GM18858 (cell line): ENCODE measurements around the gene AKAP6.

ENCODE experiments used
- ATAC-seq: cut with Tn5 transposase; IDR thresholded peaks from one replicate; pipeline ENCODE4 v1.9.1; 2021; ENCODE audit not compliant: unreplicated experiment

AKAP6 gene

GRCh38 chr14:32329146-32329545 lies at the start of gene AKAP6:
AKAP6 (plus strand) TSS chr14:32329298; CDS start chr14:32433494, 104,196 bp downstream.
- no peak for ATAC-seq

- ATAC-seq, result no peak
Measured at GRCh38 chr14:32286602-32287001, 42.5 kb upstream of the AKAP6 start.

GRCh38 chr14:32296366-32296765 lies 32.7 kb upstream of the AKAP6 start:
- ATAC-seq, result no peak

DNA sequence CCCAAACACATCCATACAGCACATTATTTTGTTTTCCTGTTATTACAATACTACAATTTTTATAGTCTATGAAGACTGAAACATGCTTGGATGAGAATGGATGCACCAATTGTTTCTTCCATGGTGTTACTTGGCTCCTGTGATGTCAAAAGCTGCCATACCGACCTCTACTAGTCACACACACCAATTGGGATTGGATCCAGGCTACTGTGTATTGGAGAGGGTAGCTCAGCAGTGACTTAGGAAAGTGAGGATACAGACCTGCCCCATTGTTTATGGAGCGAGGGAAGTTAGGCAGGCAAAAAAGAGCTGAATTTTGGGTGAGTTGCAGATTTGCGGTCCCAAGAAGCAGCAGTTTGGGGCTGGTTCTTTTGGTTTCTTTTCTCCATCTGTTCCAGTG lies 30.8 kb upstream of the AKAP6 start:
- ATAC-seq, result no peak

GRCh38 chr14:32300136-32300535 lies 29.0 kb upstream of the AKAP6 start:
- ATAC-seq, result no peak

DNA sequence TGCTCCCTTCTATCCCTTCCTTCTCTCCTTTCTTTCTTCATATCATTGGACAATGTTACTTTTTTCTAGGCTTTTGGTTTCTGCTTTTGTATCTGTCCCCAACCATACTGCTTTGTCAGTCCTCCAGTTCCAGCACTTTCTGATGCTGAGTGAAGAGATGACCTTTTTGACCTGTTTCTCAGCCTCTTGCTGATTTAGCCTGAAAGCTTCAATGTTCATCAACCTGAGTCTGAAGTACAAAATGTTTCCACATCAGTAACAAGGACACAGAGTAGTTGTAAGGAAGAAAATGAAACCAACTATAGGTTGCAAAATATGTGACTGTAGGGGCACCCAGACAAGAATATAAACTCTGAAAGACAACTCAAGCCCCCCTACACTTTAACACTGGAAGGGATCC lies 25.2 kb upstream of the AKAP6 start:
- no peak for ATAC-seq

DNA sequence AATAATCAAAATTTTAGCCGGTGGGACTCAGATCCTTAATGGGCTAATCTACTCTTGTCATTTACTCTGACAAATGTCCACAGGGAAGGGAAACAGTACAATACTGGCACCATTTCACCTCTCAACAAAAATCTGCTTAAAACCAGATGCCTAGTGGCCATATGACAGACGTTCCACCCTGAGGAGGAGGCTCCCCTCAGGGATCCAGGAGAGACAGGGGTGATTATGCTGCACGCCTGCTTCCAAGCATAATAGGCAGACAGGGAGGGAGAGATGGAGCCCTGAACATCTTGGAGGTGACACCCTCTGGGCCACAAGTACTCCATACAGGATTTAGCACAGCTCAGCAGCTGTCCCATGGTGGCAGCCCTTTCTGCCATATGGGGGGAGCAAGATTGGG lies 24.8 kb upstream of the AKAP6 start:
- ATAC-seq, result no peak

GRCh38 chr14:32306549-32306948 lies 22.5 kb upstream of the AKAP6 start:
- ATAC-seq, result no peak

GRCh38 chr14:32307881-32308582 lies 21.1 kb upstream of the AKAP6 start:
- no peak for ATAC-seq

GRCh38 chr14:32310876-32311275 lies 18.2 kb upstream of the AKAP6 start:
- no peak for ATAC-seq

DNA sequence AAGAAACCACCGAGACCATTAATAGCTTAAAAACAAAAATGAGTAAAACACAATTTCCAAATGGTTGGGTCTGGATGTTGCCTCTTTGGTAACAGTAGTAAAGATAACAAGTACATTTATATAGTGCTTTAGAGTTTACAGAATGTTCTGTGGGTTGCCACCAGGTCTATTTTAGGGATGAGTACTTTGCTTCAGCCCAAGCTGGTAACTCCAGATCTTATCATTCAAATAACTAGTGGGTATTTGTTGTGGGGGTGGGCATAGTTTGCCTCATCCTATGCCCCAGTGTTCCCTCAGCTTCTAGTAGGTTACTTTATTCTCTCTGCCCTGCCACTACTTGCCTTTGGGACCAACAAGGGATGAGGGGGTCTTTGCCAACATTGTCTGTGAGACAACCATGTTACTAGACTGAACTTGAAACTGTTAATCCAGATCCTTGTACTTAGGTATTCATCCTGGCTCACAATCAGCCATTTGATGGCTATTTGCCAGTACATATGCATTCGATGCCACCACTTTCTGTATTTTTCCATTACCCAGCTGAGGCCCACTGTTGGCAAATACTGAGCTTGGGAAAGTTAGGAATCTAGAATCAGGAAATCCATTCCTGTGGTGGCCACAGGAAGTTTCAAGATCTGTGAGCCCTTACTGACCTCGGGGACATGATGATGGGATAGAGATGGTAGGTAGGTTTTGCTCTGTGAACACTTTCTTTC lies 17.6 kb upstream of the AKAP6 start:
- ATAC-seq, result no peak

DNA sequence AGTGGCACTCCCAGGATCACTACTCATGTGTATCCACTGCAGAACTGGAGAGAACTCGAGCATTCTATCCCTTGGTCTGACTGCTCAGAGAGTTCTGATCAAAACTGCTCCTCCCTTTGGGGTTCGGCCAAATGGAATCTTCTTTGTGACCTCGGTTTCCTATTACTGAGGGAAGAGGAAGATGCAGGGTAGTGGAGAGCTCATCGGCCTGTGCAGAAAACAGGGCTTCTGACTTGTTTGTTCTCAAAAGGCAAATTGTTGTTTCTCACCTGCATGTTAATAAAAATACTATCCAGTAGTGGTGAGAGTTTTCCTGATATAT lies 17.1 kb upstream of the AKAP6 start:
- no peak for ATAC-seq

GRCh38 chr14:32313844-32314376 lies 15.2 kb upstream of the AKAP6 start:
- ATAC-seq, result no peak

GRCh38 chr14:32318087-32318795 lies 10.9 kb upstream of the AKAP6 start:
- no peak for ATAC-seq

- no peak for ATAC-seq
Measured at GRCh38 chr14:32319368-32320049, 9.6 kb upstream of the AKAP6 start.

GRCh38 chr14:32324601-32325000 lies 4.5 kb upstream of the AKAP6 start:
- ATAC-seq, result no peak

DNA sequence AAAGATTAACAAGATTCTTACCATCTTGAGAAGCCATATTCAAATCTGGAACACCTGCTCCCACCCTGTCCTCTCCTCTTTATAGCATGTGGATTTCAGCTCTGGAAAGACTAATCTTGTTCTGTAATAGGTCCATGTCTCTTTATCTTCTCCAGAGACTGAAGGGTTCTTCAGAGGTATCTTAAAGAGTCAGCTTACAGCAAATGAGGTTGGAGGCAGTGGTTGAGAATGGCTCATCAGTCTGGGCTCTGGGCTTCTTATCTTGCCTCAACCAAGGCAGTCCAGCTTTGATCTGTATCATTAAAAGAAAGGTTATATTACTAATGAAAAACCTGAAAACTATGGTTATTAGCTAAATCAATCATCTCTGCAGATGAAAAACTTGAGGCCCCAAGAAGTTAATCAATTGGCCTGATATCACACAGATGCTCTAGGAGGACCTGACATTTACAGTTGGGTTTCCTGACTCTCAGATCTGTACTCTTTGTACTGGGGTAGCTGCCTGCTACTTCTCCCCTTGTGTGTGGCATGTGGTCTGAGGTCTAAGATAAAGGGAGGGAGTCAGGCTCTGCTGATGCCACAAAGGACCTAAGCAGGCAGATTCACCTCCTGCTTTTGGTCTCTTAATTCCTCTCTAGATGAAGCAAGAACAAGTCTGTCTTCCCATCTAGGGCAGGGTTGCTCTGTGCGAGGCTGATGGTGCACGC lies 1.7 kb upstream of the AKAP6 start:
- ATAC-seq, result no peak

GRCh38 chr14:32329690-32330285 lies 690 bp downstream of the AKAP6 start:
- ATAC-seq, result no peak

DNA sequence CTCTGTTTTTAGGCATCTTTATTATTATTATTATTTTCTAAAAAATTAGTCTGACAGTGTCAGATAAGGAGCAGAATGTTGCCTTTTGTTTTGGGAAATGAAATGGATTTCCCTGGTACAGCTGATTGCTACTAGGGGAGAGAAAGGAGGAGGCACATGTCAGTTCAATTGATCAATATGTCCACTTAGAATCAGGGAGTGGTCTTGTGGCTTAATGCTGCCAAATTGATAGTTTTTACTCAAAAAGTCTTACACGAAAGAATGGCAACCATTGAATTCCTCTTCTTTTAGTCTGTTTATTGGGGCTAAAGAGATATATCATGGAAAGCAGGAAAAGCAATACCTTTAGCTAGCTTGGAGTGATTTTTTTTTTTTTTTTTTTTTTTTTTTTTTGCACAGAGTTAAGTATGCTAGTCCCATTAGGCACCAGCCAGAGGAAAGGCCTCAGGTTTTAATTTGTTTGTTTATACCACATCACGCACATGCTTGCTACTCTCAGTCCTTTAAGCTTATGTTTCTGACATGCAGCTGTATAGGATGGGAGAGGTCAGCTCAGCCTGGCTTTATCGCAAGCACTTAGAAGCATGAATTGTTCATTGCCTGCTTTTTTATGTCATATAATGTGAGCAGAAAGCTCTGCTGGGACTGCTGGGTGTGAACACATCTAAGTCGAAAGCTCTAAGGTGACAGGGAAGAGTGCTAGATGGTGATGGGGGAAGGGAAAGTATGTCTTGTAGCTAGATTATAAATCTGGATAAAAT lies 1.4 kb downstream of the AKAP6 start:
- no peak for ATAC-seq

- ATAC-seq, result no peak
Measured at GRCh38 chr14:32331206-32331605, 2.1 kb downstream of the AKAP6 start.
